Renal cortex interstitium (tissue), 11 donors: ENCODE results near the gene CRYBG2. TPM values are rescaled to one million over a fixed set of nuclear protein-coding genes. Genes with fewer than 3 reads are reported as not detected.
"Not testable (repeated sequence)": the region's sequence is repeated elsewhere in the genome, so short reads cannot be mapped to it uniquely, and the experiment has no call there.

ENCODE experiments used
- DNase-seq, 11 donors: peaks; one replicate each; pipeline ENCODE4 v3.0.0-alpha.2; 2013; ENCODE audit warnings: low read depth in 9 of 11, low spot score in 4 of 11; ENCODE audit errors: extremely low read depth in 1 of 11
- polyA plus RNA-seq, 3 donors: library from polyadenylated mRNA; unstranded; fragments of 120-200 nt; gene quantifications; one replicate each; pipeline ENCODE4 v1.2.1, GENCODE V29; 2013; ENCODE audit not compliant: insufficient read length in 3 of 3

Gene CRYBG2
- polyA plus RNA-seq, 3 donors = 0.87 to 1.4 (median 1.1) TPM

DNA sequence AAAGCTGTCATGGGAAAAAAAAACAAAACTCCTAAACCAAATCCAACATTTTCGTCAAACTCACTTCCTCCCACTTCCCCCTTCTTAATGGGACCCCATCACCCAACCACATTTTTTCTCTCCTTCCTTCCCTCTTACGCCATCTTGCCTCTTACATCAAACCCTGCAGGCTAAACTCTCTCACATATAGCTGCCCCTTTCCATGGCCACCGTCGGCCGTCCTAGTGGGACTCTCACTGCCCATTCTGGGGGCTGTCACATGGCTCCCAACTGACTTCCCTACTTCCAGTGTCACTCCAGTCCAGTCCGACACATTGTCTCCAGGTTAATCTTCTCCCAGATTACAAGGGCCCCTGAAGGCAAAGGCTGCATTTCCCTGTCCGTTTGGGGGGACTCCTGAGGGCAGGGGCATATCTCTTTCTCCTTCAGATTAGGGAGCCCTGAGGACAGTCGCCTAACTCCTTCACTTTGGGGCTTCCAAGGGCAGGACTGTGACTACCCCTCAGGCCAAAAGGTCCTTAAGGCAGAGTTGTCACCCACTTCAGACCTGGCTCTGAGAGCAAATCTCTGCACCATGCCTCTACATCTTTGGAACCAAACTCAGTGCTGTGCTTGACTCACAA is 48.2 kb downstream of the CRYBG2 start:
- no peak for DNase-seq

DNA sequence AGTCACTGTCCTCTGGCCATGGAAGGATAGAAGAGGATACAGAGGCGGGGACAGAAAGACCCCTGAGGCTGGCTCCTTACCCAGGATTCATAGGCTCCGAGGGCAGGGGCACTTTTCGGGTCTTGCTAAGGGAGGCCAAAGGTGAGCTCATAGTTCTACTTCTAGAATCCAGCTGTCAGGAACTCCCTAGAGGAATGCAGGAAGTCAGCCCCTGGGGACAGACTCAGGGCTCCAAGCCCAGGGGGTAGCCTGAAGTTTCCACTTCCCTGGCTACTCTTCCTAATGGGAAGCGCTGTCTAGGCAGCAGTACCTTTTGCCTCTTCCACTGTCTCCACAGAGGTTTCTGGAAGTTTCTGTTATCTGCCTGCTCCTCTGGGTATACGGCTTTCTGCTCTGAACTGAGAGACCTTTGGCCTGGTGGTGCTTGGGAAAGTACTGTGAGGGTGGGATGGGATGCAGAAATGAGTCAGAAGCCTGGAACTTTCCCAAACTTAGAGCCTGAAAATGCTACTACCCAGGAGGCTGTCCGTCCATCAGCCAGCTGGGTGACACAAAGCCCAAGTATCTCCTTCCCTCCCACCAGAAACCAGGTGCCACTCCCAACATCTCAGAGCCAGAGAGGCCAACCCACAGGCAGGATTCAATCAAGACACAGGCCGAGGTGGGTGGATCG is 51.1 kb downstream of the CRYBG2 start:
- no peak for DNase-seq

DNA sequence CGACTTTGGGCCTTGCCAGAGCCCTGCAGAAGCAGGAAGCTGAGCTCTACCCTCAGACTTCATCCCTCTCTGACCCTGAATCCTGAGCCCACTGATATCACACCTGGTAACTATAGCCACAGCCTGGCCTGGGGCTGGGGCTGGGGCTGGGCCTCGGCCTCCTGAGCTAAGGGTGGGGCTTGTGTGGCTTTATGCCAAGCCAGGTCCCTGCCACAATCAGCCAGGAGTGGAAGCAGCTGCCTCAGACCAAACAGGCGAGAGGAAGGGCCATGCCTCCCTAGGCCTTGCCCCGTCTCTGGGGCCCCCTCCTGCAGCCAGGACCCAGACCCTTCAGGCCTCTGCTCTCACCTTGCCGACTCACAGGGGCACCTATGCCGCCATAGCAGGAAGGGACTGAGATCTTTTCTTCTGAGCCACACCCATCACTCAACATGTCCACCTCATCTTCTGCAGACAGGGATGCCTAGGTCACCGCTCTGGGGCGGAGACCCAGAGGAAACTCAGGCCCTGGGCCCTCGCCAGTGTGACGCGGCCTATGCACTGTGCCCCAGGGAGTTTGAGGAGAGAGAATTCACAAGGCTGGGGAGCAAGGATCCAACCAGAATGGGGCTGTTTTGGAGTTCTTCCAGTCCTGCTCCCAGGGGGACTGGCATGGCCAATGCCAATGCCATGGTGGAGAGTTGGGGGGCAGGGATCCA is 53.2 kb downstream of the CRYBG2 start:
- DNase-seq = no peak

DNA sequence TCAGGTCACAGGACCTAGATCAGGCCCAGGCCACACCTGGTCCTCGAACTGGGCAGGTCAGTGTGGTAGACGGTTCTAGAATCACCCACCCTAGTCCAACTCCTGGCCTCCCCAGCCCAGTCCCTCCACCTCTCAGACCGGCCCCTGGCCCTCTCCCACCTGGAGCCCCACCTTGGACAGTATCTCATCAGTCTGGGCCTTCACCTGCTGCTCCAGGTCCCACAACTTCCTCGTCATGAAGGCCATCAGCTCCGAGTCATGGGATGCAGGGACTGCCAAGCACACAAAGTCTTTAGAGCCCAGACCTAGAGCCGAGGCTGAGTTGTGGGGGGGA is 56.2 kb downstream of the CRYBG2 start:
- DNase-seq = no peak

DNA sequence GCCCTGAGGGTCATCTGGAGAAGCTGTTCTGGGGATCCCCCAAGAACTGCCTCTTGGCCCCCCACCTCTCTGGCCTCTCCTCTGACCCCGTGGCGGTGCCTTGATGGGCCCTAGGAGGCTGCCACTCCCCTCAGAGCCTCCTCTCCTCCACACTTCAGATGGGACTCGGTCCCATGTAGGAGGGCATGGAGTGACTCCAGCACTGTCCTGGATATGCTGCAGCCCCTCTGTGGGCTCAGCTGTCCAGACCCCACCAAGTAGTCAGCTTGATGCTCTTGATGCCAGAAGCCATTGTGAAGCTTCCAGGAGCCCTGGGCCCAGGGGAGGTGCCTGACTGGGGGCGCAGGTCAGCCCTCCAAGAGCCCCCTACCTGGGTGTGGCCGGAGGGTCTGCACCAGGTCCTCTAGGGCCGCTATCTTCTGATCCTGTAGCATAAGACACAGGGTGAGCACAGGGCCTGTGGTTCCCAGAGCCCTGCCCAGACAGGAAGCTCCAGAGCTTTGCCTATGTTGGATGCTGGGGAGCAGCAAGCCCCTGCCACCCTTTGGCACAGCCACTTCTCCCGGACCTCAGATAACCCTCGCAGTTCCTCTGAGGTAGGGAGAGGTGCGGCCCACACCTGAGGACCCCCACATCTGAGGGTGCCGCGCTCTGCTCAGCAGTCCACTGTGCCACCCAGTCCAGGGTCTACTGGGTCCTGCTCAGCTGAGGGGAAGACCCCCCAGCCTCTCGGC is 56.7 kb downstream of the CRYBG2 start:
- no peak for DNase-seq

DNA sequence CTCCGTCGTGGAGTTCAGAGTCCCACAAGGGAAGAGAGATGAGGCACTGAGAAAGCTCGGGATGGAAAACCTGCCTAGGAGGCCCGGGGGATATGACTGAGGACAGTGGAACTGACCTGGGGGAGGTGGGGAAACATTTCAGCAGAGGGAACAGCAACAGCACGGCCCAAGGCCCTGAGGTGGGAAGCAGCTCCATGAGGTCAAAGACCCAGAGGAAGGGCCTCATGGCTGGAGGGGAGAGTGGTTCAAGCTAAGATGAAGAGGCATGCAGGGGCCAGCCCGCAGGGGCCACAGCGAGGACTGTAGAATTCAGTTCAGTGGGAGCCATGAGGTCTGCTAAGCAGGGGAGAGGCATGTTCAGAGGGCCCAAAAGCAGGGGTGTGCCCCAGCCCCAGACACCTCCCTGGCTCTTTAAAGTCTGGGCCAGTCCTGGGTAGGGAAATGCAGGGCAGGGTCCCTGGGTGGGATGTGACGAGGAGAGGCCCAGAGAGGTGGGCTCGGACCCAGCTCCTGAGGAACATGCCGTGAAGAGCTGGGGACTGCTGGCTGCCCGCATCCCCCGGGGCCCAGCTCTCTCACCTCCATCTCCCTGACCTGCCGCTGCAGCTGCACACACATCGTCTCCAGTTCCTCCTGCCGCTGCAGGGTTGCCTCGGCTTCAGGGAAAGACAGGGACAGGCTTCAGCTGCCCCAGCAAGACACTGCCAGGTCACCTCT is 57.4 kb downstream of the CRYBG2 start:
- no peak for DNase-seq

DNA sequence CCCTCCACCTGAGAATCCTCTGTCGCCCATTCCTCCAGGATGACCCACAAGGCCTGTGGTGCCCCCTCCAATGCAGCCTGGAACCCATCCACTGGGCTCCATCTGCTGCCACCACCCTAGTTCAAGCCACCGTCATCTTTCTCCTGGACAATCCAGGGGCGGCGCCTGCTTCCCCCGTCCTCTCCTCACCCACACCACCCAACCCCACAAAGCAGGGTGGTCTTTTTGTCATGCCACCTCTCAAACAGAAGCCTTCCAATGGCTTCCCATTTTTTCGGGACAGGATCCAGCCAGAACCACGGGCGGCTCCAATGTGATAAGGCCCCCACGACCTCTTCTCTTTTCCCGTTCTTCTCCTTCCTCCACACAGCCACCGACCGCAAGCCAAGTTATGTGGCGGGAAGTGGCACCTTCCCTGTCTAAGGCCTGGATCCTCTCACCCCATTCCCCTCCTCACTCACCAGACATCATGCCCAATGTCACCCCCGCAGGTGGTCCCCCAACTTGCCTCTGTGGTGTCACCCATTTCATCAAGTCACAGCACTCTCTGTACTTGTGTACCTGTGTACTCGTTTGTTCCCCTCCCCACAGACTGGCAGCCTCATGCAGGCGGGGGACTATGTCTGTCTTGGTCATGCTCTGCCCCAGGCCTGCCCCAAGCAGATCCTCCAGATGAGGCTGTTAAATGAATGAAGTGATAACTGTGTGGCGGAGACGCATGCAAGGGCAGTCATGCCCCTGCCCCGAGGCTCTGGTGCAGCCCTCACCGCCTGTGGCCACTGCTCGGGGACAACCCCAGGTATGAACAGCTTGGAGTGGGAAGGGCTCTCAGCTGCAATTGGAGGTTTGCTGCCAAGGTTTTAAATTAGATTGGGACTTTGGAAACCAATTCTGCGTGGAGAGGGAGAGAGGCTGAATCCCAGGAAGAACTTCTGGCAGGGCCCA is 58.5 kb downstream of the CRYBG2 start:
- DNase-seq = no peak

DNA sequence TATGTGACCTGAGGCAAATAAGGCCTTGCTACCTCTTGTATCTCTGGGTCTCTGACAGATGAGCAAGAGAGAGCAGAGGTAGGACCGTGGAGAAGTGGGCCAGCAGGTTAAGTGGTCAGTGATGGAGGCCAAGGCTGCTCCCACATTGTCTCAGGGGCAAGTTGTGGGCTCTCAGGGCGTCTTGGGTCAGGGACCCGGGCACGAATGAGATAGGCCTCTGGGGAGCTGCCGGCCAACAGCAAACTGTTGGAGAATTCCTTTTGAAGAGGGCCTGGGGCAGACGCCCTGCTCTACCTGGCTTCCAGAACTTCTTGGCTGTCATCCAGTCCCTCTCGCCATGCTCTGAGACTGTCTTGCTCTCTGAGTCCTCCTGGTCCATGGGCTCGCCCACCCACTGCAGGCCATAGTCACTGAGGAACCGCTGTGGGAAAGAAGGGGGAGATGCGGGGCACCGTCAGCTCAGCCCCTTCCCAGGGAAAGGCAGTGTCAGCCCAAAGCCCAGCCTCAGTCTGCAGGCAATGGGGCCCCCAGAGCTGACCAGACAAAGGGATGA is 59.9 kb downstream of the CRYBG2 start:
- DNase-seq = no peak

GRCh38 chr1:26292735-26293134 is 61.2 kb downstream of the CRYBG2 start:
- DNase-seq = not testable (repeated sequence)

- no peak for DNase-seq
Observed at GRCh38 chr1:26291939-26292338, 62.0 kb downstream of the CRYBG2 start.

DNA sequence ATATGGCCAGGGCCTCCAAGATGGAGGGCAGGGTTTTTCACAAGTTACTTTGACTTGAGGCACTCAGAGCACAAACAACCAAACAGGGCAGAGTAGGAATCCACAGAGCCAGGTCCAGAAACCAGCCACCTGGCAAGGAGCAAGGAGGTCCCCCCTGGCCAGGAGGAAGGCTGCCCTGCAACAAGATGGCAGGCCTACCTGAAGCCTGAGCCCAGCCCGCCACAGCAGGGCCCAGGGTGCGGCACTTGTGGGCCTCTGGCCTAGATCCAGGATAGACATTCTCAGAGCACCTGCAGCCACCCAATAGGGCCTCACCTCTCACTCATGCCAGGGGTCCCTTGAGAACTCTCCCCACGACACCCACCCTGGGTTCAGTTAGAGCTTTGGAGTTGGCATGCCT is 62.5 kb downstream of the CRYBG2 start:
- no peak for DNase-seq

DNA sequence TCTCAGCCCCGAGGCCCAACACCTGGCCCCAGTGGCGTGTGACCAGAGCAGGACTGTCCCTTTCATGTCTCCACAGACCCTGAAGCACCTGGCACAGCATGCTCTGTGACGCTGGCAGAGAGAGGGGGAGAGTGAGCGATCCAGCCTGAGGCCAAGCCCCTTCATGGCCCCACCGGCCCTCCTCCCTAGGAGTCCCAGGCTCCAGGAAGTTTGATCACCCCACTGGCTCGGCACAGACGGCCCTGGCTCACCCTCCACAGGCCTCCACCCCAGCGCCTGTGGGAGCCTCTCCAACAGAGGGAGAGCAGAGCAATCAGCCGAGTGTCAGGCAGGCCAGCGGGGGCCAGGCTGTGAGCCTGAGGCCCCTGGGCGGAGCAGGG is 63.1 kb downstream of the CRYBG2 start:
- no peak for DNase-seq

DNA sequence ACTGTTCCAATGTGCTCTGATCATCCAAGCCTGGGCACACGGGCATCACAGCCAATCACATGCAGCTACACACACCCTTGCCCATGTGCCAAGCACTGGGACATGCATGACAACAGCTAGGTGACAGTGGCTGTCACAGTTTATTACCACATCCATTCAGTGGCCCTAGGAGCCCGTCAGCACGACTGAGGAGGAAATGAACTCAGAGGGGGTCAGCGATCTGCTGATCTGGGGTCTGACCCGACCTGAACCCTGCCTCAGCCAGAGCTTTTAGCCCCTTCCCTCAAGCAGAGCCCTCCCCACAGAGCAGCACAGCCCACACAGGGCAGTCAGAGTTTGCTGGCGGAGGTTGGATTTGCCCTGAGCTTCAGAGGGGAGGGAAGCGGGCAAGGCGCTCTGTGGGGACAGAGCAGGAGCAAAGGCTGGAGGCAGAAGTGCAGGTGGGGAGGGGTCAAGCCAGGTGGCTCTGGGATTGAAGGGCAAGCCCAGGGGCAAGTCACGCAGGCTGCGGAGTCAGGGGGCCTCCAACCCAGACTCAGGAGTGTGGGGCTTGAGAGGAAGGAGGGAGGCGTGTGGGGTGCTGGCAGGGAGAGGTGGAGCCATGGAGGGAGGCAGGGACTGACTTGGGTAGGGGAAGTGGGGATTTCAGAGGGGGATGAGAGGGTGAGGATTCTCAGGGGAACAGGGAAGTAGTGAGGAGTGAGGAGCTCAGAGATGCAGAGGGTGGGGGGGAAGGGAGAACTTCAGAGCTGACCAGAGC is 63.6 kb downstream of the CRYBG2 start:
- DNase-seq = no peak

DNA sequence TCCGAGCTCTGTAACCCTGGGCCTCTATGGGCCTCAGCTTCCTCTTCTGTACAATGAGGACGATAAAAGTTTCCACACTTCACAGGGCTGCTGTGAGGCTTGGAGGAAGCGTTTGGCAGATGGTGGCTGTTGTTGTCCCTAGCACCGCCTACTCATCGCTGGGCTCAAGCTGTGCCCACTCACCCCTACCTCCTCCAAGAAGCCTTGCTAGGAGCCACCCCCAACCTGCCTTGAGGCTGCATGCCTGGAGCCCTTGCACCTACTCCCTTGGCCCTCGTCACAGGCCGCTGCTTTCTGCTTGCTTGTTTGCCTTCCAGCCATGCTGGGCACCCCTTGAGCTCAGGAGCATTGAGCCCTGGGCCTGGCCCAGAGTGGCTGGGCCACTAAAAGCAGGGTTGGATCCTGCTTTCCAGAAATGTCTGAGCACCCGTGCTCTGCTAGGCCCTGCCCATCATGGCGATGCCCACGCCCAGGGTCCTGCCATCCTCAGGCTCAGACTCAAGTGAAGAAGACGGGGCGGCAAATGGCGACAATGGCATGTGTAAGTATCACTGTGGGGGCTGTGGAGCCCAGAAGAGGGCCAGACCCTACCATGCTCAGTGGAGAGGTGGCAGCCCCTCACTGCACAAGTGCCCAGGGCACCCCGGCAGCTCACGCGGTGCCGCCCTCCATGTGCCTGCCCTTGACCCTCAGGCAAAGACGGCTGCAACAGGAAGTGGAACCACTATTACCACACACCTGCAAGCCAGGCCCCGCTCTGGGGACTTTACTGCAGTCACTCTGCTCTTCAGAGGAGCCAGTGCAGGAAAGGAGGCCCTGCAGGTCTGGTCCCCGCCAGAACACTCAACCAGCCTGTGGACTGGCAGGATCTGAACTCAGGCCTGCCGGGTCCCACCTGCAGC is 64.5 kb downstream of the CRYBG2 start:
- DNase-seq = no peak

GRCh38 chr1:26288311-26288941 is 65.5 kb downstream of the CRYBG2 start:
- DNase-seq = no peak

GRCh38 chr1:26287811-26288210 is 66.1 kb downstream of the CRYBG2 start:
- DNase-seq = no peak
